GM23338 (cell line): ENCODE results near the gene B4GALNT4. TPM values are rescaled to one million over a fixed set of nuclear protein-coding genes. Genes with fewer than 3 reads are reported as not detected.

Experiments used
- ATAC-seq: fragments of 200-7000 bp; cut with Tn5 transposase; 3 replicates; pipeline ENCODE4 v1.9.1; 2020
- DNase-seq: peaks from one replicate; pipeline ENCODE4 v3.0.0-alpha.2; 2015; ENCODE audit warnings: low spot score
- H2AFZ ChIP-seq: fragments of 200-600 bp; sonication (generic); 2 replicates; pipeline ENCODE4 v1.8.0; 2016; ENCODE audit warnings: antibody characterized with exemption, mild to moderate bottlenecking, moderate library complexity
- H3F3A ChIP-seq: fragments of 200-600 bp; sonication (generic); replicated peaks from 2 replicates; pipeline ENCODE4 v1.8.0; 2017; ENCODE audit warnings: antibody characterized with exemption, mixed run types, low read depth
- H3K27ac ChIP-seq: fragments of 200-600 bp; sonication (generic); 2 replicates; pipeline ENCODE4 v1.6.1; 2016; ENCODE audit warnings: low read depth
- H3K27me3 ChIP-seq: fragments of 200-600 bp; sonication (generic); 2 replicates; pipeline ENCODE4 v1.8.0; 2016; ENCODE audit warnings: mild to moderate bottlenecking, mixed run types, moderate library complexity; ENCODE audit not compliant: insufficient read depth
- H3K36me3 ChIP-seq: fragments of 200-600 bp; sonication (generic); 2 replicates; pipeline ENCODE4 v1.8.0; 2016; ENCODE audit warnings: mild to moderate bottlenecking; ENCODE audit not compliant: insufficient read depth
- H3K4me1 ChIP-seq: fragments of 200-600 bp; sonication (generic); 2 replicates; pipeline ENCODE4 v1.8.0; 2016; ENCODE audit warnings: mild to moderate bottlenecking, moderate library complexity; ENCODE audit not compliant: insufficient read depth
- H3K4me2 ChIP-seq: fragments of 200-600 bp; sonication (generic); 2 replicates; pipeline ENCODE4 v1.7.1; 2017; ENCODE audit warnings: mixed run types
- H3K4me3 ChIP-seq: fragments of 200-600 bp; sonication (generic); 2 replicates; pipeline ENCODE4 v1.6.1; 2016; ENCODE audit warnings: mixed run types
- H3K79me2 ChIP-seq: fragments of 200-600 bp; sonication (generic); replicated peaks from 2 replicates; pipeline ENCODE4 v1.8.0; 2017; ENCODE audit warnings: mild to moderate bottlenecking; ENCODE audit not compliant: insufficient read depth
- H3K9me2 ChIP-seq: fragments of 200-600 bp; sonication (generic); 2 replicates; pipeline ENCODE4 v1.8.0; 2017; ENCODE audit not compliant: insufficient read depth
- H4K20me1 ChIP-seq: fragments of 200-600 bp; sonication (generic); replicated peaks from 2 replicates; pipeline ENCODE4 v1.8.0; 2017; ENCODE audit warnings: mild to moderate bottlenecking; ENCODE audit not compliant: insufficient read depth
- H3K27ac Mint-ChIP-seq: 2 replicates; pipeline ENCODE4 v1.8.0; 2020; ENCODE audit warnings: inconsistent platforms, mild to moderate bottlenecking, moderate library complexity, mixed read lengths
- H3K27me3 Mint-ChIP-seq: 3 replicates; pipeline ENCODE4 v1.8.0; 2022; ENCODE audit warnings: low read depth, mild to moderate bottlenecking, moderate library complexity, mixed read lengths, inconsistent platforms; ENCODE audit not compliant: insufficient read depth, poor library complexity
- H3K36me3 Mint-ChIP-seq: 3 replicates; pipeline ENCODE4 v1.8.0; 2021; ENCODE audit warnings: low read depth, mild to moderate bottlenecking, inconsistent platforms, moderate library complexity, mixed read lengths
- H3K4me1 Mint-ChIP-seq: 3 replicates; pipeline ENCODE4 v1.8.0; 2020; ENCODE audit warnings: mild to moderate bottlenecking, inconsistent platforms, mixed read lengths
- H3K4me3 Mint-ChIP-seq: 3 replicates; pipeline ENCODE4 v1.8.0; 2021; ENCODE audit warnings: moderate library complexity, mild to moderate bottlenecking, inconsistent platforms, mixed read lengths
- H3K9me3 Mint-ChIP-seq: 3 replicates; pipeline ENCODE4 v1.8.0; 2020; ENCODE audit warnings: moderate library complexity, mild to moderate bottlenecking, inconsistent platforms, mixed read lengths
- CTCF ChIP-seq, 2 experiments: fragments of 200-600 bp in 1 of 2; sonication (generic) in 1 of 2; conservative IDR thresholded peaks; 2 replicates each; pipeline versions ENCODE4 v1.5.1 to v1.6.1; 2016 to 2017; ENCODE audit warnings: antibody characterized with exemption in 2 of 2, low read depth in 2 of 2, mild to moderate bottlenecking in 2 of 2, moderate library complexity in 1 of 2
- EZH2 ChIP-seq: fragments of 200-600 bp; sonication (generic); IDR thresholded peaks from one replicate; pipeline ENCODE4 v1.8.0; 2017; ENCODE audit warnings: antibody characterized with exemption, mild to moderate bottlenecking, low read depth; ENCODE audit not compliant: unreplicated experiment
- NANOG ChIP-seq: IDR thresholded peaks from 2 replicates; pipeline ENCODE4 v1.6.1; 2016; ENCODE audit warnings: antibody characterized with exemption, borderline replicate concordance
- REST ChIP-seq: IDR thresholded peaks from one replicate; pipeline ENCODE4 v1.6.1; 2018; ENCODE audit warnings: antibody characterized with exemption; ENCODE audit not compliant: unreplicated experiment
- STAT1 ChIP-seq: IDR thresholded peaks from one replicate; pipeline ENCODE4 v1.6.1; 2016; ENCODE audit warnings: antibody characterized with exemption; ENCODE audit not compliant: unreplicated experiment
- ZNF331 ChIP-seq: fragments of 250-450 bp; sonication (Bioruptor Pico); IDR thresholded peaks from 2 replicates; pipeline ENCODE4 v1.5.0; 2020; ENCODE audit warnings: low read depth, mild to moderate bottlenecking, moderate library complexity
- ZNF462 ChIP-seq: fragments of 250-450 bp; sonication (Bioruptor Pico); IDR thresholded peaks from 2 replicates; pipeline ENCODE4 v1.5.0; 2020; ENCODE audit warnings: mild to moderate bottlenecking, moderate library complexity
- polyA plus RNA-seq: library from polyadenylated mRNA; unstranded; fragments of >200 nt; fragmentation: Nextera tagmentation; extraction: Ambion mirVana; gene quantifications from 2 replicates; pipeline ENCODE4 v1.2.1, GENCODE V29; 2016
- total RNA-seq: library from RNA; depleted of rRNA; stranded (reverse); fragments of >200 nt; shearing (Covaris generic); gene quantifications from 2 replicates; pipeline ENCODE4 v1.2.3, GENCODE V29; 2014

Gene B4GALNT4
- total and polyA plus RNA-seq, 2 experiments from 2014 or later, result 49.9 to 92.6 TPM

- TF ChIP-seq ZNF462, result no peak
Measured at GRCh38 chr11:417652-418342, 48.5 kb downstream of the B4GALNT4 start (continued).

GRCh38 chr11:418343-419247, 49.3 kb downstream of the B4GALNT4 start:
- Histone ChIP-seq H3F3A (peaks cover 7% of the 10 kb centered on the region), H3K36me3 (no peaks in the 10 kb centered on the region), H3K27ac (no peak overlapping the region), H3K27me3 (no peaks in the 10 kb centered on the region), H2AFZ (no peak overlapping the region), H4K20me1 (no peaks in the 10 kb centered on the region; the same call in 1 of the 2 replicates), H3K79me2 (peaks cover 3% of the 10 kb centered on the region), H3K9me2 (no peaks in the 10 kb centered on the region), H3K4me3 (no peak overlapping the region), H3K4me2 (no peak overlapping the region), H3K4me1 (peaks cover 7% of the 10 kb centered on the region; the same call in 1 of the 2 replicates)
- Mint-ChIP-seq H3K9me3 (no peaks in the 10 kb centered on the region), H3K27ac (no peak overlapping the region), H3K36me3 (no peaks in the 10 kb centered on the region), H3K27me3 (peaks cover 19% of the 10 kb centered on the region), H3K4me3 (no peak overlapping the region), H3K4me1 (peaks cover 26% of the 10 kb centered on the region)
- ATAC-seq, result no peak
- TF ChIP-seq NANOG (no peak), EZH2 (no peak), STAT1 (no peak), ZNF331 (CRISPR knock-in tag) (no peak), CTCF (conservative IDR thresholded peaks at IDR 0.05; ENCODE audit: low read depth in 2 of 2) (no peak), REST (no peak)
- no peak for DNase-seq
